K562 (cell line): ENCODE measurements around the gene ANKFN1. TPM values are rescaled to one million over a fixed set of nuclear protein-coding genes. Genes with fewer than 3 reads are reported as not detected.

Source experiments
- ATAC-seq: fragments of 200-7000 bp; cut with Tn5 transposase; 3 replicates; pipeline ENCODE4 v1.9.1; 2020; ENCODE audit warnings: moderate library complexity
- BruUV-seq: library from RNA; stranded (reverse); fragments of 400-500 nt; replicated peaks from 2 replicates; lab custom pipeline; 2021; lab: Mats Ljungman, UMichigan
- CTCF ChIA-PET: fragments of 300-600 bp; formaldehyde crosslinking; extraction: SDS; loops from one replicate; lab custom pipeline; 2021; ENCODE audit warnings: low intra/inter-chr PET ratio; lab: Yijun Ruan, JAX
- POLR2A ChIA-PET: fragments of 300-600, 350-650 bp; sonication (Branson Sonifier 250); formaldehyde crosslinking; extraction: SDS; loops from one replicate; lab custom pipeline; 2021; ENCODE audit warnings: antibody characterized with exemption, inconsistent platforms; lab: Yijun Ruan, JAX
- DNase-seq, 4 experiments: peaks; one replicate each; pipeline versions ENCODE4 v3.0.0 to v3.0.0-alpha.2; 2011 to 2018; ENCODE audit warnings: low spot score in 3 of 4, mixed read lengths in 3 of 4; ENCODE audit errors: extremely low read depth in 1 of 4
- FAIRE-seq: peaks from 2 replicates; lab custom pipeline; 2011; peaks lifted over from hg19 to GRCh38; lab: Jason Lieb, UNC
- H2AFZ ChIP-seq: 2 replicates; pipeline ENCODE4 v1.6.0; 2011; ENCODE audit warnings: low read depth, low read length, control low read depth, inconsistent platforms
- H3K27ac ChIP-seq: fragments of 200-600 bp; 3 replicates; pipeline ENCODE4 v1.8.0; 2011; ENCODE audit warnings: low read depth, mild to moderate bottlenecking, control low read depth, inconsistent platforms, low read length, moderate library complexity, mixed read lengths; ENCODE audit errors: extremely low read depth
- H3K27me3 ChIP-seq, 2 experiments: fragments of 300-600 bp in 1 of 2; 2 replicates in 1 of 2; 3 replicates in 1 of 2; pipeline versions ENCODE4 v1.6.0 to v1.8.0; 2011; ENCODE audit warnings: inconsistent platforms in 2 of 2, low read length in 2 of 2, mild to moderate bottlenecking in 1 of 2, mixed read lengths in 1 of 2, moderate library complexity in 1 of 2; ENCODE audit not compliant: control insufficient read depth in 2 of 2, insufficient read depth in 2 of 2
- H3K36me3 ChIP-seq: fragments of 300-600 bp; 3 replicates; pipeline ENCODE4 v1.8.0; 2011; ENCODE audit warnings: mild to moderate bottlenecking, low read length, inconsistent platforms; ENCODE audit not compliant: control insufficient read depth, insufficient read depth
- H3K4me1 ChIP-seq, 2 experiments: fragments of 200-600 bp in 1 of 2; replicated peaks in 1 of 2; 2 replicates in 1 of 2; 3 replicates in 1 of 2; pipeline versions ENCODE4 v1.5.1 to v1.8.0; 2011; ENCODE audit warnings: inconsistent platforms in 2 of 2, low read length in 2 of 2, mild to moderate bottlenecking in 1 of 2, mixed read lengths in 1 of 2, moderate library complexity in 1 of 2; ENCODE audit not compliant: control insufficient read depth in 2 of 2, insufficient read depth in 2 of 2
- H3K4me2 ChIP-seq: 2 replicates; pipeline ENCODE4 v1.6.1; 2011; ENCODE audit warnings: low read length, control low read depth, inconsistent platforms, mixed read lengths; ENCODE audit not compliant: insufficient read depth
- H3K4me3 ChIP-seq: fragments of 200-600 bp; sonication (generic), shearing (Covaris generic); 2 replicates; pipeline ENCODE4 v1.5.1; 2016; ENCODE audit warnings: control low read depth, inconsistent platforms
- H3K79me2 ChIP-seq: fragments of 200-600 bp; 3 replicates; pipeline ENCODE4 v1.8.0; 2011; ENCODE audit warnings: low read length, inconsistent platforms; ENCODE audit not compliant: control insufficient read depth, insufficient read depth
- H3K9ac ChIP-seq, 2 experiments: 2 replicates each; pipeline versions ENCODE4 v1.6.0 to v1.6.1; 2011; ENCODE audit warnings: low read depth in 2 of 2, low read length in 2 of 2, control low read depth in 1 of 2, inconsistent platforms in 1 of 2, mild to moderate bottlenecking in 1 of 2, mixed read lengths in 1 of 2; ENCODE audit not compliant: insufficient read depth in 1 of 2
- H3K9me1 ChIP-seq: one replicate; pipeline ENCODE4 v1.6.0; 2011; ENCODE audit warnings: inconsistent platforms, mild to moderate bottlenecking, low read length, moderate library complexity; ENCODE audit not compliant: control insufficient read depth, insufficient read depth
- H3K9me3 ChIP-seq: replicated peaks from 2 replicates; pipeline ENCODE4 v1.5.1; 2011; ENCODE audit warnings: low read depth, low read length, inconsistent platforms; ENCODE audit not compliant: control insufficient read depth, insufficient read depth
- H4K20me1 ChIP-seq: replicated peaks from 2 replicates; pipeline ENCODE4 v1.6.1; 2011; ENCODE audit warnings: low read length, inconsistent platforms, mixed read lengths; ENCODE audit not compliant: control insufficient read depth, insufficient read depth
- LARP7 ChIP-seq: fragments of 450-650 bp; IDR thresholded peaks from 2 replicates; pipeline ENCODE4 v1.6.1; 2016
- MEF2D ChIP-seq: conservative IDR thresholded peaks from 2 replicates; pipeline ENCODE4 v1.6.1; 2016; ENCODE audit warnings: low read depth, missing genetic modification characterization, missing compliant biosample characterization
- NCOA2 ChIP-seq, 2 experiments: fragments of 450-650 bp; IDR thresholded peaks; 2 replicates each; pipeline ENCODE4 v1.6.1; 2018; ENCODE audit warnings: mild to moderate bottlenecking in 2 of 2, moderate library complexity in 1 of 2; ENCODE audit not compliant: partially characterized antibody in 2 of 2
- PHTF2 ChIP-seq: fragments of 250-450 bp; sonication (Bioruptor Pico); IDR thresholded peaks from 2 replicates; pipeline ENCODE4 v1.5.0; 2021; ENCODE audit warnings: mild to moderate bottlenecking
- RFX5 ChIP-seq: IDR thresholded peaks from 2 replicates; pipeline ENCODE4 v1.6.1; 2011; ENCODE audit warnings: low read depth, mild to moderate bottlenecking, improper control_type of control experiment, low read length
- SIX5 ChIP-seq, 2 experiments: IDR thresholded peaks; 2 replicates each; pipeline ENCODE4 v1.6.1; 2011; ENCODE audit warnings: low read length in 2 of 2, borderline replicate concordance in 1 of 2, low read depth in 1 of 2, mild to moderate bottlenecking in 1 of 2, moderate library complexity in 1 of 2; ENCODE audit not compliant: insufficient read depth in 1 of 2
- YY1 ChIP-seq, 3 experiments: IDR thresholded peaks; 2 replicates each; pipeline ENCODE4 v1.6.1; 2011; ENCODE audit warnings: low read length in 2 of 3, mild to moderate bottlenecking in 2 of 3, moderate library complexity in 2 of 3, borderline replicate concordance in 1 of 3, control low read depth in 1 of 3, low read depth in 1 of 3; ENCODE audit not compliant: insufficient read depth in 3 of 3, insufficient replicate concordance in 2 of 3, control insufficient read depth in 1 of 3, insufficient read length in 1 of 3; ENCODE audit errors: extremely low read depth in 1 of 3
- ZNF23 ChIP-seq: fragments of 250-450 bp; sonication (Bioruptor Pico); IDR thresholded peaks from 2 replicates; pipeline ENCODE4 v1.4.0; 2020; ENCODE audit warnings: mild to moderate bottlenecking
- ZNF76 ChIP-seq: fragments of 250-450 bp; sonication (Bioruptor Pico); IDR thresholded peaks from 2 replicates; pipeline ENCODE4 v1.4.0; 2020; ENCODE audit warnings: mild to moderate bottlenecking, moderate library complexity, borderline replicate concordance
- WGBS: fragments of 100-300 bp; shearing (Covaris generic); methylation state at CpG from one replicate; pipeline ENCODE4 v1.1.6; 2016; ENCODE audit warnings: low coverage, mixed read lengths; ENCODE audit not compliant: insufficient coverage; ENCODE audit errors: missing lambda C conversion rate; 5-methylcytosine and 5-hydroxymethylcytosine counted together
- in situ Hi-C: fragments of 300-500 bp; cut with MboI; formaldehyde crosslinking; loops from 4 replicates; pipeline ENCODE4 v1.15.0; 2018; ENCODE audit warnings: inconsistent platforms, mixed read lengths
- intact Hi-C: fragments of 100-400 bp; cut with micrococcal nuclease; formaldehyde crosslinking; loops from 2 replicates; pipeline ENCODE4 v1.14.2; 2022
- polyA plus RNA-seq, 8 experiments: library from polyadenylated mRNA; depleted of rRNA in 4 of 8; stranded (reverse) in 5 of 8; unstranded in 3 of 8; fragments of >200 nt; fragmentation: Nextera tagmentation in 2 of 8; fragmentation: Illumina TruSeq in 1 of 8; extraction: Ambion mirVana in 2 of 8; extraction: Trizol in 1 of 8; gene quantifications; 2 replicates each; pipeline versions ENCODE4 v1.2.1 to v1.2.3, GENCODE V29; 2011 to 2014; ENCODE audit warnings: inconsistent platforms in 1 of 8, missing spikeins in 1 of 8
- total RNA-seq, 7 experiments: library from RNA; depleted of rRNA in 6 of 7; stranded (reverse); fragments of >200 nt in 6 of 7; fragmentation: Illumina TruSeq in 2 of 7; extraction: Trizol in 2 of 7; gene quantifications; 2 replicates each; pipeline versions ENCODE4 v1.2.1 to v1.2.3, GENCODE V29; 2011 to 2021; ENCODE audit warnings: low replicate concordance in 1 of 7
- TF ChIP-seq, protein P1 (sequence below): fragments of 450-650 bp; IDR thresholded peaks from 2 replicates; pipeline ENCODE4 v1.6.1; 2016
- TF ChIP-seq, protein P2 (sequence below): fragments of 250-450 bp; sonication (Bioruptor Pico); IDR thresholded peaks from 2 replicates; pipeline ENCODE4 v1.8.0; 2022; ENCODE audit warnings: inconsistent platforms

The ANKFN1 gene
- total and polyA plus RNA-seq, 9 of the 15 experiments (the other 6 are each of a cell fraction or from before 2014, with no cell fraction given): 0.04 to 0.39 (median 0.15) TPM; not detected in 1

DNA sequence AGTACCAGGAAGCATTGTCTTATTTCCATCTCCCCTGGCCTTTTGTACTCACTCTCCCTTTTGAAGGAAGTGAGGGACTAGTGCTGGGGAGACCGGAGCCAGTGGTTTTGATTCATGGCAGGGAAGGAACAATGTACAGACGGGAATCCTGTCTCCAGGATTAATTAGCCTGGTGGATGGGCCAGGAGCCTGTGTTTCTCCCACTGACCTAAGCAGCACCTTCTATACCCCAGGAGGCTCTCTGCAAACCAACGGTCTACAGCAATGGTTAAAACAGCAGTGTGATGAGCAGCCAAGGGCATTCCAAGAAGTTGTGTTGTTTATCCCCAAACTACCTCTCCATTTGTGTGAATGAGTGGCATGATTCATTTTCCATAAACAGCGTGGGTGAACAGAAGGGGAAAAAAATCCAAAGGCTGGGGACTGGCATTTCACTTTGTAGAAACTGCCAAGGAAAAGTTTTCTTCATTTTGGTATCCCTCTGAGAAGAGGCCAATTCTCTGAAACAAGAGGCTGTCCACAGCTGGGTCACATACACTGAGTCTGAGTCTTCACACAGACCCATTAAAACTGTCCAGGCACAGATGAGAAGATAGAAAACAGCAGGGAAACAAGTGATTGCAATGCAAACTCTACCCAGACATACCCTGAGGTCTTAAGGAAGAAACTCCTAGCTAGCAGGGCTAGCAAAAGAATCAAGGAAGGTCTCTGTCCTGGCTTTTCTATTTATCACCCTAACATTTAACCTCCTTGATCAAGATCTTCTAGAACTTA is 18.1 kb downstream of the ANKFN1 start:
- no peak for TF ChIP-seq PHTF2 (CRISPR knock-in tag)
- no peak for TF ChIP-seq MEF2D (tag)
- TF ChIP-seq NCOA2 (IDR thresholded peaks at IDR 0.05; ENCODE audit: partially characterized antibody in 2 of 2): no peak
- no peak for TF ChIP-seq ZNF76
- TF ChIP-seq YY1 (IDR thresholded peaks at IDR 0.05; ENCODE audit: borderline replicate concordance in 1 of 3, control insufficient read depth in 1 of 3, extremely low read depth in 1 of 3, insufficient read depth in 3 of 3, insufficient read length in 1 of 3, insufficient replicate concordance in 2 of 3, low read depth in 1 of 3, low read length in 2 of 3): no peak
- TF ChIP-seq ZNF23 (CRISPR knock-in tag): no peak
- TF ChIP-seq RFX5: no peak
- no peak for TF ChIP-seq LARP7
- TF ChIP-seq, protein P1, sequence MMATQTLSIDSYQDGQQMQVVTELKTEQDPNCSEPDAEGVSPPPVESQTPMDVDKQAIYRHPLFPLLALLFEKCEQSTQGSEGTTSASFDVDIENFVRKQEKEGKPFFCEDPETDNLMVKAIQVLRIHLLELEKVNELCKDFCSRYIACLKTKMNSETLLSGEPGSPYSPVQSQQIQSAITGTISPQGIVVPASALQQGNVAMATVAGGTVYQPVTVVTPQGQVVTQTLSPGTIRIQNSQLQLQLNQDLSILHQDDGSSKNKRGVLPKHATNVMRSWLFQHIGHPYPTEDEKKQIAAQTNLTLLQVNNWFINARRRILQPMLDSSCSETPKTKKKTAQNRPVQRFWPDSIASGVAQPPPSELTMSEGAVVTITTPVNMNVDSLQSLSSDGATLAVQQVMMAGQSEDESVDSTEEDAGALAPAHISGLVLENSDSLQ: no peak
- TF ChIP-seq, protein P2, sequence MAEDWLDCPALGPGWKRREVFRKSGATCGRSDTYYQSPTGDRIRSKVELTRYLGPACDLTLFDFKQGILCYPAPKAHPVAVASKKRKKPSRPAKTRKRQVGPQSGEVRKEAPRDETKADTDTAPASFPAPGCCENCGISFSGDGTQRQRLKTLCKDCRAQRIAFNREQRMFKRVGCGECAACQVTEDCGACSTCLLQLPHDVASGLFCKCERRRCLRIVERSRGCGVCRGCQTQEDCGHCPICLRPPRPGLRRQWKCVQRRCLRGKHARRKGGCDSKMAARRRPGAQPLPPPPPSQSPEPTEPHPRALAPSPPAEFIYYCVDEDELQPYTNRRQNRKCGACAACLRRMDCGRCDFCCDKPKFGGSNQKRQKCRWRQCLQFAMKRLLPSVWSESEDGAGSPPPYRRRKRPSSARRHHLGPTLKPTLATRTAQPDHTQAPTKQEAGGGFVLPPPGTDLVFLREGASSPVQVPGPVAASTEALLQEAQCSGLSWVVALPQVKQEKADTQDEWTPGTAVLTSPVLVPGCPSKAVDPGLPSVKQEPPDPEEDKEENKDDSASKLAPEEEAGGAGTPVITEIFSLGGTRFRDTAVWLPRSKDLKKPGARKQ (CRISPR knock-in tag): no peak
- TF ChIP-seq SIX5 (IDR thresholded peaks at IDR 0.05; ENCODE audit: borderline replicate concordance in 1 of 2, insufficient read depth in 1 of 2, low read depth in 1 of 2, low read length in 2 of 2): no peak
- H3K9me1 ChIP-seq: no peaks in the 10 kb centered on the region
- ChIA-PET POLR2A (no interaction called here), CTCF (no interaction called here)
- intact Hi-C loops: no loop called here
- FAIRE-seq (no peak), DNase-seq (no peak), ATAC-seq (no peak)
- H3K4me1 ChIP-seq: no peaks in the 10 kb centered on the region
- no peaks in the 10 kb centered on the region for H3K36me3 ChIP-seq
- H3K9ac ChIP-seq: no peak overlapping the region
- no peaks in the 10 kb centered on the region for H3K9me3 ChIP-seq
- no peaks in the 10 kb centered on the region for H3K79me2 ChIP-seq
- no peaks in the 10 kb centered on the region for H4K20me1 ChIP-seq
- H3K4me2 ChIP-seq: no peak overlapping the region
- no TSS peak for BruUV-seq
- H3K4me3 ChIP-seq: no peak overlapping the region
- H2AFZ ChIP-seq: no peak overlapping the region
- 0% methylated on average over 4 of the region's 4 CpGs for WGBS
- no peak overlapping the region for H3K27ac ChIP-seq
- H3K27me3 ChIP-seq: no peaks in the 10 kb centered on the region
- in situ Hi-C loops: no loop called here
